Right kidney (tissue), 9 donors: ENCODE results near the gene OGFOD2.
A peak's percentile ranks its signal among the peaks of the same experiment; 100 is the strongest.
"Not testable (repeated sequence)": the region's sequence is repeated elsewhere in the genome, so short reads cannot be mapped to it uniquely, and the experiment has no call there.

Experiments
- DNase-seq: peaks from one replicate; pipeline ENCODE4 v3.0.0-alpha.2; 2016
- long read RNA-seq, 8 donors: transcript quantifications; one replicate each; lab custom pipeline, GENCODE V29; 2026

OGFOD2 gene
- long read RNA-seq, donor 1, partial matches to known transcripts = 0 of 5 reads
- long read RNA-seq, donor 1, other reads (novel, unspliced or antisense) = 0 of 5 reads
- long read RNA-seq, donor 2, partial matches to known transcripts = 0 of 1 reads
- long read RNA-seq, donor 2, other reads (novel, unspliced or antisense) = 0 of 1 reads
- long read RNA-seq, donor 3, partial matches to known transcripts = 0 of 3 reads
- long read RNA-seq, donor 3, other reads (novel, unspliced or antisense) = 0 of 3 reads
- long read RNA-seq, donor 4, partial matches to known transcripts = 0 of 1 reads
- long read RNA-seq, donor 4, other reads (novel, unspliced or antisense) = 0 of 1 reads
- long read RNA-seq, donor 5, partial matches to known transcripts = 0 of 3 reads
- long read RNA-seq, donor 5, other reads (novel, unspliced or antisense) = 0 of 3 reads
- long read RNA-seq, donor 6, transcript OGFOD2-201 (7 exons, 1,780 nt) = major isoform, 5 of 5 reads
- long read RNA-seq, donor 6, partial matches to known transcripts = 0 of 5 reads
- long read RNA-seq, donor 6, other reads (novel, unspliced or antisense) = 0 of 5 reads
- long read RNA-seq, donor 7, partial matches to known transcripts = 55 of 58 reads
- long read RNA-seq, donor 7, other reads (novel, unspliced or antisense) = 0 of 58 reads
- long read RNA-seq, donor 8, transcript OGFOD2-201 (7 exons, 1,780 nt) = major isoform, 7 of 10 reads
- long read RNA-seq, donor 8, partial matches to known transcripts = 0 of 10 reads
- long read RNA-seq, donor 8, other reads (novel, unspliced or antisense) = 0 of 10 reads

DNA sequence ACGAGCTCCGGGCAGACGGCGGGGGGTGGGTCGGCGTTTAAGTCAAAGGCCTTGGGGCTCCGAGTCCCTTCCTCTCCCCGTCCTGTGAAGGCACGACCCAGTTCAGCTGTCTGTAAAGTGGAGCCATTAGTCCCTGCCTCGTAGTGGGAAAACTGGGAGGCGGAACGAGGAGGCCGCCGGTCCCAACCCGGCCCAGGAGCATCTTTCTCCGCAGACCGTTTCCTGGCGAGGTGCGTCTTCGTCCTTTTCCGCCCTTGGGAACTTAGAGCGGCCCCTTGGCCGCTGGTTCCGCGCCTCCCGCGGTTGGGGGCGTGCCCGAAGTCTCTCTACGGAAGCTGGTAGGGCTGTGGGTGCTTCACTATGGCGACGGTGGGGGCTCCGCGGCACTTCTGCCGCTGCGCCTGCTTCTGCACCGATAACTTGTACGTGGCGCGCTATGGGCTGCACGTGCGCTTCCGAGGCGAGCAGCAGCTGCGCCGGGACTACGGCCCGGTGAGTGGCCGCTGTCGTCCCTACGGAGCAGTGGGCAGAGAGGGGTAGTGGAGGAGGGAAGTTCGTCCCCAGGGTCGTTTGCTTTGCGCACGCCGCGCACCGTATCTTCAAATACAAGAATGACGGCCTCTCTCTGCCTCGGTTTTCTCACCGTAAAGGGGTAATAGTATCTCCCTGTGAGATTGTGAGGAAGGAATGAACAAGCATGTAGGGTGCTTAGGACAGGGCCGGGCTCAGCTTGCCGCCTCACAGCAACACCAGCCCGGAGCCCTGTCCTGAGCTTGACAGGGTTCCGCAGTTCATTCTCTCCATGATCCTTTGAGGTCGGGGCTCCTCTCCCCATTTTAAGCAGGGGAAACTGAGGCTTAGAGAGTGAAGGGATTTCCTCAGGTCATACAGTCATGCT, at the start of gene OGFOD2:
TSS of gene OGFOD2 (plus strand) at position 353 of the 898 bp plus-strand sequence. CDS start at position 361, 8 bp downstream.
- DNase-seq = peak; percentile 89

DNA sequence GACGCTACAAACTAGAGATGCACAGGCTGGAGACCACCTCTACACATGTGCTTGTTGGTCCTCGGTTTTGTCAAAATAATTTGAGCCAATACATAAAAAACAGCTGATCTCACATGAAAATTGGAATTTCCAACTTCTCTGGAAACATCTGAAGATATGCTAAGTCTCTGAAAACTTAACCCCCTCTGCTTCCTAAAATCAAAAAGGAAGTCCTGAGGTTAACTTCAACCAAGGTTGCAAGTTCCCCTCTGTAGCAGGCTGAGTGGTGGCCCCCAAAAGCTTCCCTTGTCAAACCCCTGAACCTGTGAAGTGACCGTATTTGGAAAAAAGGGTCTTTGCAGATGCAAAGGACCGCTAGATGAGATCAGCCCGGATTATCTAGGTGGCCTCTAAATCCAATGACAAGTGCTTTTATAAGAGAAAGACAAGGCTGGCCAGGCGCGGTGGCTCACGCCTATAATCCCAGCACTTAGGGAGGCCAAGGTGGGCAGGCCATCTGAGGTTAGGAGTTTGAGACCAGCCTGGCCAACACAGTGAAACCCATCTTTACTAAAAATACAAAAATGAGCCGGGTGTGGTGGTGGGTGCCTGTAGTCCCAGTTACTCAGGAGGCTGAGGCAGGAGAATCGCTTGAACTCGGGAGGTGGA, 47.2 kb upstream of the OGFOD2 start:
- no peak for DNase-seq

DNA sequence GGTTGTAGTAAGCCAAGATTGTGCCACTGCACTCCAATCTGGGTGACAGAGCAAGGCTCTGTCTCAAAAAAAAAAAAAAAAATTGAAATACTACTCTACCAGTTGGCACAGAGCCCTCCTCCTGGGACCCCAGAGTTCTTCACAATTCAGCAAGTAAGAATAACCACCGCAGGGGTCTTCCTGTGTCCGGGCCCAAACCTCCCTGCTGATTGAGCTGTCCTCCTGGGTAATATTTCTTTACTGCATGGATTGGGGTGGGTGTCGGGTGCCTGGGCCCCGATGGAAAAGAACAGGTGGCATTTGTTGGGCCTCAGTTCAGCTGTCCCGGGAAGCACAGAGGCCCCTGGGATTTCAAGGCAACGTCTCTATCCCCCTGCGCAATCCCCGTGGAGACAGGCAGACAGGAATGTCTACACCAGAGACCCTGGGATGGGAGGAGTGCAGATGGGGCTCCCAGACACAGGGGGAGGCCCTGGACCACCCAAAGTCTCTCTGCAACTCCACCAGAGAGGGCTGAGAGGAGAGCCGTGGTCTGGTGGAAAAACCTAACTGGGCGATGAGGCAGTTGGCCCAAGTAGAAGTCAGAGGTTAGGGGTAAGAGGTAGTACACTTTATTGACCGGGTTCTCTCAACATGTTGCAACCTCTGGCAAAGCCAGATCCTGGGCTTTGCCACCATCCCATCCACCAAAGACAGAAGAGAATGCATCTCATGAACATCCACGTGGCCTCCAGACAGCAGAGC, 46.5 kb upstream of the OGFOD2 start:
- DNase-seq = no peak

DNA sequence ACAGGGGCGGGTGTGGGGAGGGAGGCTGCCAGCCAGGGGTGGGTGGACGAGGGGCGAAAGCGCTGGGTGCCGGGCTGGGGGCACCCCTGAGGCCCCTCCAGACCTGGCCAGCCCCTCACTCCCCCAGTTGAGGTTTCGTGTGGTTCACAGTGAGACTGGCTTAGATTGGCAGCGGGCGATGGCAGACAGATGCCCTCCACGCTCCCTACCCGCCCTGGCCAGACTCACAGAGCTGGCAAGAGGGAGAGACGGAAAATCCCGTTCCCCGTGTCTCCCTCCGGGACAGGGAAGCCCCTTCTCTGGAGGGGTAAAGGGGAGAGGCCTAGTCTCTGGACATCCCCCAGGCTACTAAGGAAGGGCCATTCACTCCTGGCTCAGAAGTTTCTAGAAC, 45.9 kb upstream of the OGFOD2 start:
- no peak for DNase-seq

DNA sequence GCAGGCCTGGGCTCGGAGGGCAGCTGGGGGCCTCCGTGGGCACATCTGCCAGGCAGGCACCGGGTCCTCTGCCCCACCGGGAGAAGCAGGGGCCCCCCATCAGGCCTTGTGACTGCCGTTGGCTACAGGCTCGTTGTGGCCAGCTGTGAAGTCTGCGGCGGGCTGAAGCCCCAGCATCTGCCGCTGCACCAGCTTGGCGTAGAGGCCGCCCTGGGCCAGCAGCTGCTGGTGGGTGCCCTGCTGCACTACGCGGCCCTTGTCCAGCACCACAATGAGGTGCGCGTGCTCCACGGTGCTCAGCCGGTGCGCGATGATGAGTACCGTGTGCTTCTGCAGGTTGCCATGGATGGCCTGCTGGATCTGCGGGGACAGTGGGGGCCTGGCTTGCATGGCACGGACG, 45.2 kb upstream of the OGFOD2 start:
- no peak for DNase-seq

DNA sequence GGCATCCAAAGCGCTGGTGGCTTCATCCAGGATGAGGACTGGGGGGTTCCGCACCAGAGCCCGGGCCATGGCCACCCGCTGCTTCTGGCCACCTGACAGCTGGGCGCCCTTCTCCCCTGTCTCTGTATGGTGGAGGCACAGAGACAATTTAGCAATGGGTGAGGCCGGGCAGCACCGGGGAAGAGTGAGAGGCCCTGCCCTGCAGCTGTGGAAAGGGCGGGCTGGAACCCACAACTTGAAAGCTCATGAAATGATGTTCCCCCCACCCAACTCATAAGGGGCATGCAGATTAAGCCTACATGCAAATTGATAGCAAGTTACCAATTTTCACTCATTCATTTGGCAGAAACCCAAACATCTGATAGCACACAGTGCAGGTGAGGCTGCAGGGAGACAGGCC, 42.8 kb upstream of the OGFOD2 start:
- no peak for DNase-seq

DNA sequence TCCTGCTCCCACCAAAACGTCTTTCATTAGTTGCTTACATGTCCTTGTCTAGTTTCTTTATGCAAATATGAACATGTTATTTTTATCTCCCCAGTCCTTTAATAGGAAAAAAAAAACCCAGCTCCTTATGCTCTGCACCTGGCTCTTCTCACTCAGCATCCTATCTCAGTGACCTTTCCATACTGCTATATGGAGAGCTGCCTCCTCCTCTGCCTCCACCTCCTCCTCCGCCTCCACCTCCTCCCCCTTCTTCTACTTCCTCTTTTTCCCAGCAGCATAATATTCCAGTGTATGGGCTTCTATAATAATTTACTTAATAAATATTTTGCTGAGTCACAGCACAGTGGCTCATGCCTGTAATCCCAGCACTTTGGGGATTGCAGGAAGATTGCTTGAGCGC, 40.3 kb upstream of the OGFOD2 start:
- DNase-seq = no peak

DNA sequence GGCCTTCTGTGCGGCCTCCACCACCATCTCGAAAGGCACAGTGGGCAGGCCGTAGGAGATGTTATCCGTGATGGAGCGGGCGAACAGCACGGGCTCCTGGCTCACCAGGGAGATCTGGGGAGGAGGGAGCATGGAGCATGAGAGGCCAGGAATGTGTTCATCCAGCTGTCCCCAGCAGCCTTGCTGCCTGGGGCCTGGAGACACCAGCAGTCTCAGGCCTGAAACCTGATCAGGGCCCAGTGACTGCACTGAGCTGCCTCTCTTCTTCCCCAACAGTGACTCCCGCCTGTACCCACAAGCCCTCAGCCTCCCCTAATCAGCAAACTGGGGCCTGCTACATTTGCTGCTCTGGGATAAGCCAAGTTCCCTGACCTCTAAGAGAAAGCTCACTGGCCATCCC, 39.7 kb upstream of the OGFOD2 start:
- DNase-seq = no peak

DNA sequence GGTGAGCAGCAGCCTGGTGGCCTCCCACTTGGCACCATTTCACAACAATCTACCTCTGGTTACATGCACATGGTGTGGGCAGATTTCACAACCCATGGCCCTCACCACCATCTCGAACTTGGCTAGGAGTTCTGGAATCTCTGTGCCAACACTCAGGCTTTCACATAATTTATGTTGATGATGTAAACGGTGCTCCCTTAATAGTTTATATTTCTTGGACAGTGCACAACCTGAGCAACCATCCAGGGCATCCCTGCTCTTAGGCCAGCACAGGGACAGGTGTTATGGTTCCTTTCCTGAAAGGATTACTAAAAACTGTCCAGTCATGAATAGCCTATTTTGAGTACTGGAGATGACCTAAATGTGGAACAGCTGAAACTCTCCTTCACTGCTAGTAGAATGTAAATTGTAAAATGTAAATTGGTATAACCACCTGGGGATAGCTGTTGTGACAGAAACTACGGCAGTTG, 37.4 kb upstream of the OGFOD2 start:
- no peak for DNase-seq

DNA sequence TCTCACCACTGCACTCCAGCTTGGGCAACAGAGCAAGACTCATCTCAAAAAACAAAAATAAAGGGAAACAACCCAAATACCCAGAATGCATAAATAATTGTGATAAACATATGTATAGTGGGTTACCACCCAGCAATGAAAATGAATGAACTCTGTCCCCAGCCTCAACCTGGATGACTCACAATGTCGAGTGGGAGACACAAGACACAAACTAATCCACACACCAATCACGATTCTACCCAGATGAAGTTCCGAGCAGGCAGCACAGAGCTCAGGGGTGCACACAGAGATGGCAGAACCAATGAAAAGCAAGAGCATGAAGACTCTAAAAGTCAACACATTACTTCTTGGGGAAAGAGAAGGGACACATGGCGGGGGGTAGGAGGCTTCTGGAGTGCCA, 35.9 kb upstream of the OGFOD2 start:
- no peak for DNase-seq

DNA sequence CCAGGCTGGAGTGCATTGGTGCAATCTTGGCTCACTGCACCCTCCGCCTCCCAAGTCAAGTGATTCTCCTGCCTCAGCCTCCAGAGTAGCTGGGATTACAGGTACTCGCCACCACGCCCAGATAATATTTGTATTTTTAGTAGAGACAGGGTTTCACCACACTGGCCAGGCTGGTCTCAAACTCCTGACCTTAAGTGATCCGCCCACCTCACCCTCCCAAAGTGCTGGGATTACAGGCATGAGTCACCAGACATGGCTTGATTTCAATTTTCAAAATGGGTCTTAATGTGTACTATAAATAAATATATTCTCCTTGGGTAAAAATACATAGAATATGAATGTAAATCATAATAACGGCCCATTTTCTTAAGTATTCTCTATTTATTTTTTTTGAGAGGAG, 33.7 kb upstream of the OGFOD2 start:
- DNase-seq = not testable (repeated sequence)

DNA sequence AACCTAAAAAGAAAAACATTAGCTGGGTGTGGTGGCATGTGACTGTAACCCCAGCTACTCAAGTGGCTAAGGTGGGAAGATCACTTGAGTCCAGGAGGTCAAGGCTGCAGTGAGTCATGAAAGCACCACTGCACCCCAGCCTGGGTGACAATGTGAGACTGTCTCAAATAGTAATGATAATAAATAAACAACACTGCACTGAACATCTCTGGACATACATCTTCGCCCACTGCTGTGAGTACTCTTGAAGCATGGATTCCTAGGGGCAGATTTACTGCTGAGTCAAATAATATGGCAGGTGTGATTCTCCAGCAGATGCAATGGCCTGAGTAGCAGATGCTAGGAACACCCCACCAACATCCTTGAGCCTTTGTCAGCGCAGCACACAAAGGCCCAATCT, 32.4 kb upstream of the OGFOD2 start:
- DNase-seq = no peak

DNA sequence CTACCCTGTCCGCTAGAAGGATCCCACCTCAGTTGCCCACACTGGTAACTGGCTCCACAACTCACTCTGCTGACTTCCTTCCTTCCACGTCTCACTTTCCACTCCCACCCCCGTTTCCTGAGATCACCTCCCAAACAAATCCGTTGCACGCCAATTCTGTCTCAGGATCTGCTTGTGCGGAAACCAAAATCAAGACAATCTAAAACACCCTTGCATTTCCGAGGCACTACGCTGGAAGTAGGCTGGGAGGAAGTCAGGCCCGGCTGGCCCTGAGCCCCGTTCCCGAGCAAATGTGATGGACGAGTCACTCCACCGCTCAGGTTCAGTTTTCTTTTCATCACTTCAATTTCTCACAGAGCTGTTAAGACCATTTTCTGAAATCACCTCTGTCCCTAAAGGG, 31.8 kb upstream of the OGFOD2 start:
- DNase-seq = no peak

DNA sequence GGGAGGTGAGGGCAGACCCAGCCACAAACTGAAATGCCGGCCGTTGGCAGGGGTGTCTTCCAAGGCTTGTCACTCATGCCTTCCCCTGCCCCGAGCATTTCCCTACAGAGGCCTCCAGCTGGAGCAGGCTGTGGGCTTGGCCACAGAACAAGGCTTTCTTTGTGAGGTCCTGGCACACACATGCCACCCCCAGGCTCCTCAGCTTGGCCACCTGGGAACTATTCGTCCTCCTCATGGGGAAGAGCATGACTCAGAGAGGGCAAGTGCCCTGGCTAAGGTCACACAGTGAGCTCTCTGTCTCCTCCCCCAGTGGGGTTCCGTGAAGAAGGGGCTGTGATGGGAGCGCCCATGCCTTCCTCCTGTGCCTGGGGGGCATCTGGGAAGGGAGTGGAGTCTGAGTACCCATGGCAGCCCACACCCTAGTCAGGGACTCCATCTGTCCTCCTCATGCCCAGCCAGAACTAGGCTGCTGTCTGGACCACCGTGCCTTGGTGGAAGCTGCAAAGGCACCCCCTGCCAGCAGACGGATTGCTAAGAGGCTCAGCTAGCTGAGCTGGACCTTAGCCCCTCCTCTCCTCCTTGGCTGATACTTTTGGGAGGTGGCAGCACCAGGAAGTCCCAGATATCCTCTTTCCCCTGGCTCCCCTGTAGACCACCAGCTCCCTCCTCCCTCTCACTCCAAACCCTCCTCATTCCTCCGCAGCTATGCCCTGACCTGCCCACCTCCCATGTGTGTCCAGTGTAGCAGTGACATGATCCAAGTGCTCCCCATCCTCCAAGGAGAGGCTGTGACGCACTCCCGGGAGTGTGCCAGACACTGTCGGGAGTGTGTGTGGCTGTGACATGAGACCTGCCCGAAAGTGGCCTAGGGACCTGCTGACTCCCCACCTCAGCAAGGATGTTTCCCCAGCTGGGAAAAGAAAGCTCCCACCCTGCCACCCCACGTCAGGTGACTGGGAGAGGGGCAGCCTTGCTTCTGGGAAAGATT, 30.1 kb upstream of the OGFOD2 start:
- no peak for DNase-seq

DNA sequence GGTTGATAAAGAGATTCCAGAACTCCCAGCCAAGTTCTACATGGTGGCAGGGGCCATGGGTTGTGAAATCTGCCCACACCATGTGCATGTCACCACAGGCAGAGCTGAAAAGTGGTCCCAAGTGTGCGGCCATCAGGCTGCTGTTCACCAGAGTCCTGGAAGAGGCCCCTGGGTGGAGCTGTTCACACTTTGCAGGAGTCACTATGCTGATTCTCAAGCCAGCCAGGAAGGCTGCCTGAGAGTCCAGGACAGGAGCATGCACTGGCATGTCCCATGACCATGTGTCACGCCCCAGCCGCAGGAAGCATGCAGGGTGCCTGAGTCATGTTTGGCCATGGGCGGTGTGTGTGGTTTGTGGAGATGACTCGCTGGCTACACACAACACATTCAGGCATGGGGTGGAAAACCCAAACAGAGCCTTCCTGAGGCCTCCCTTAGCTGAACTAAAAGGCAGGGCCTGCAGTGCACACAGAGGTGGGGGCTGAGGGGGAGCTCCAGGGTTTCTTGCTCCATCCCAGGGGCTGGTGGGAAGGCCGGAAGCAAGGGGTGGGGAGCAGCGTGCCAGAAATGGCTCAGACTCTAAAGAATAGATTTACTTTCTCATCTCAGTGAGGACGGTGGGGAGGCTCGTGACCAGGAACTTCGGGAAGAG, 28.2 kb upstream of the OGFOD2 start:
- peak; percentile 31 for DNase-seq

DNA sequence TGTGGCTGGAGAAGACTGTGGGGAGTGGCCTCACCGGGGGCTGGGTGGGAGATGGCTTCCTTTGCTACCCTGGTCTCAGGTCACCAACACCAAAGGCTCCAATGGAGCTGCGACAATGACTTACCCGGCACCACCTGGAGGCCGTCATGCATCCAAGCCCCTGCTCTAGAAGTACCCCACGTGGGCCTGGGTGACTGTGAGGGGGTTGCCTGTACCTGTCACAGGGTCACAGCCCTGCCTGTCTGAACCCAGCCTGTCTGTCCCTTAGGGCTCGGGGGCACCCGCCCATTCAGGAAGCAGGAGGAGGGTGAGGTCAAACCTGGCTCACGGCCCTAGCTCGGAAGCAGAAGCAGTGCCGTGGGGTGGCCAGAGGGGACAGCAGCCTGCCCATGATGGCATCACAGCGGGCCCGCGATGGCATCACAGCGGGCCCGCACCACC, 27.7 kb upstream of the OGFOD2 start:
- peak; percentile 44 for DNase-seq

DNA sequence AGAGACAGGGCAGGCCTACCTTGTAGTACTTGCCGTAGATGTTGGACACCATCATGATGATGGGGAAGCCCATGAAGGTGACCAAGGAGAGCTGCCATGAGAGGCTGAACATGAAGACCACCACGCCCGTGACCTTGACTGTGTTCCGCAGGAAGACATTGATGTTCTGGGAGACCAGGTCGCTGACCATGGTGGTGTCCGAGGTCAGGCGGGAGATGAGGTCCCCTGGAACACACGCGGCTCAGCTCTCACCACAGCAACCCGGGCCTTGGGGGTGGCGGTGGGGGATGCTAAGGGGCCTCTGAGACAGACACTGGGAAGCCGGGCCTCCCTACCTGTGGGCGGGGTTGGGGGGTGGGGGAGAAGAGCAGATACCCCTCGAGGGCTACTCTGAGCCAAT, 26.4 kb upstream of the OGFOD2 start:
- no peak for DNase-seq

DNA sequence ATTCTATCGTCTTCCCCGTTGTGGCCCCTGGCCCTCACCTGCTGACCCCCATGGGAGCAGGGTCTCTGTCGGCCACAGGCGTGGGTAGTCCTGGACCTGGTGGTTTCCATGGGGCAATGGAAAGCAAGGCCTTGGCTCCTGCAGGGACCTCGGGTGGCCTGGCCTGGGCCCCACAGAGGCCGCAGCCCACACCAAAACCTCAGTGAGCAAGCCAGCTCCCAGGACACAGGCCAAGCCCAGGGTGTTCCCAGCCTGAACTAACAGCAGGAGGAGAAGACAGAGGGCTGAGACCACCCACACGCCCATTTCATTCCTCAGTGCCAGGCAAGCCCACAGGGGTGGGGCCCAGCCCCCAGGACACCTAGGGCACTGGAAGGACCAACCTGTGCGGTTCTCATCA, 25.6 kb upstream of the OGFOD2 start:
- no peak for DNase-seq
